ENCODE results near the gene RPL13A.

The RPL13A gene

GRCh38 chr19:49507803-49508494 lies 20.5 kb downstream of the RPL13A start:
- no peak for DNase-seq (ENCODE audit: low spot score)

- DNase-seq (ENCODE audit: low spot score), result peak; percentile 65
Measured at GRCh38 chr19:49512970-49513745, 25.8 kb downstream of the RPL13A start.

GRCh38 chr19:49513746-49514118 lies 26.3 kb downstream of the RPL13A start:
- DNase-seq (ENCODE audit: low spot score), result no peak

- no peak for DNase-seq (ENCODE audit: low spot score)
Measured at GRCh38 chr19:49514151-49514550, 26.7 kb downstream of the RPL13A start.

- no peak for DNase-seq (ENCODE audit: low spot score)
Measured at GRCh38 chr19:49515767-49516166, 28.4 kb downstream of the RPL13A start.

GRCh38 chr19:49518033-49518432 lies 30.6 kb downstream of the RPL13A start:
- no peak for DNase-seq (ENCODE audit: low spot score)

GRCh38 chr19:49520705-49521319 lies 33.4 kb downstream of the RPL13A start:
- no peak for DNase-seq (ENCODE audit: low spot score)

- no peak for DNase-seq (ENCODE audit: low spot score)
Measured at GRCh38 chr19:49524812-49525455, 37.5 kb downstream of the RPL13A start.

GRCh38 chr19:49528211-49528771 lies 40.9 kb downstream of the RPL13A start:
- DNase-seq (ENCODE audit: low spot score), result no peak

GRCh38 chr19:49530708-49531107 lies 43.3 kb downstream of the RPL13A start:
- DNase-seq (ENCODE audit: low spot score), result no peak

- DNase-seq (ENCODE audit: low spot score), result peak; percentile 78
Measured at GRCh38 chr19:49533551-49534488, 46.4 kb downstream of the RPL13A start.

GRCh38 chr19:49534632-49535385 lies 47.4 kb downstream of the RPL13A start:
- no peak for DNase-seq (ENCODE audit: low spot score)

GRCh38 chr19:49536921-49537462 lies 49.6 kb downstream of the RPL13A start:
- DNase-seq (ENCODE audit: low spot score), result no peak

GRCh38 chr19:49538643-49539042 lies 51.2 kb downstream of the RPL13A start:
- no peak for DNase-seq (ENCODE audit: low spot score)

GRCh38 chr19:49539192-49539952 lies 52.0 kb downstream of the RPL13A start:
- no peak for DNase-seq (ENCODE audit: low spot score)

All from SW480 (cell line).